Endodermal cell (in vitro differentiated cells): ENCODE measurements around the gene SMPD3. TPM values are rescaled to one million over a fixed set of nuclear protein-coding genes. Genes with fewer than 3 reads are reported as not detected.

Source experiments
- DNase-seq: peaks from one replicate; pipeline ENCODE4 v3.0.0-alpha.2; 2017
- H3K27ac ChIP-seq: 2 replicates; pipeline ENCODE4 v1.5.1; 2013; ENCODE audit warnings: mild to moderate bottlenecking, low read depth, low read length, moderate library complexity
- H3K27me3 ChIP-seq: 2 replicates; pipeline ENCODE4 v1.6.1; 2013; ENCODE audit warnings: mild to moderate bottlenecking, low read length, moderate library complexity; ENCODE audit not compliant: insufficient read depth, control insufficient read depth, poor library complexity, severe bottlenecking
- H3K36me3 ChIP-seq: 2 replicates; pipeline ENCODE4 v1.7.0; 2013; ENCODE audit warnings: mild to moderate bottlenecking, low read length, moderate library complexity; ENCODE audit not compliant: control insufficient read depth, insufficient read depth
- H3K4me1 ChIP-seq: one replicate; pipeline ENCODE4 v1.7.0; 2013; ENCODE audit warnings: low read length; ENCODE audit not compliant: control insufficient read depth, insufficient read depth
- H3K4me3 ChIP-seq: 2 replicates; pipeline ENCODE4 v1.5.1; 2013; ENCODE audit warnings: mild to moderate bottlenecking, low read length, moderate library complexity
- H3K9ac ChIP-seq: 2 replicates; pipeline ENCODE4 v1.6.1; 2013; ENCODE audit warnings: mild to moderate bottlenecking, low read length, moderate library complexity; ENCODE audit not compliant: poor library complexity, severe bottlenecking; ENCODE audit errors: extremely low read depth
- H3K9me3 ChIP-seq: 2 replicates; pipeline ENCODE4 v1.6.1; 2013; ENCODE audit warnings: mild to moderate bottlenecking, low read length, moderate library complexity; ENCODE audit not compliant: control insufficient read depth
- H3K27ac Mint-ChIP-seq: 2 replicates; pipeline ENCODE4 v1.8.0; 2020; ENCODE audit warnings: mixed read lengths
- H3K27me3 Mint-ChIP-seq: 2 replicates; pipeline ENCODE4 v1.8.0; 2021; ENCODE audit warnings: mild to moderate bottlenecking, mixed read lengths; ENCODE audit not compliant: insufficient read depth
- H3K36me3 Mint-ChIP-seq: 2 replicates; pipeline ENCODE4 v1.8.0; 2020; ENCODE audit warnings: low read depth, mixed read lengths
- H3K4me1 Mint-ChIP-seq: 2 replicates; pipeline ENCODE4 v1.8.0; 2020; ENCODE audit warnings: mixed read lengths
- H3K4me3 Mint-ChIP-seq: 2 replicates; pipeline ENCODE4 v1.8.0; 2020; ENCODE audit warnings: mild to moderate bottlenecking, moderate library complexity, mixed read lengths
- H3K9me3 Mint-ChIP-seq: 2 replicates; pipeline ENCODE4 v1.8.0; 2020; ENCODE audit warnings: mild to moderate bottlenecking, mixed read lengths
- CTCF ChIP-seq: fragments of 200-600 bp; sonication (generic); conservative IDR thresholded peaks from 2 replicates; pipeline ENCODE4 v1.5.0; 2021; ENCODE audit warnings: antibody characterized with exemption, mild to moderate bottlenecking
- WGBS, 2 experiments: methylation state at CpG; one replicate each; pipeline versions ENCODE4 v1.1.5 to v1.1.7; 2013; ENCODE audit warnings: missing lambda C conversion rate in 2 of 2, mixed read lengths in 1 of 2; ENCODE audit not compliant: insufficient coverage in 1 of 2, insufficient read length in 1 of 2; 5-methylcytosine and 5-hydroxymethylcytosine counted together
- total RNA-seq, 2 donors: library from RNA; stranded (reverse); fragmentation: NEBNext Ultra II Directional in 1 of 2; extraction: Animal tissue kit (Norgen Biotek cat#: 25700) in 1 of 2; gene quantifications; 2 replicates in 1 of 2; 3 replicates in 1 of 2; pipeline ENCODE4 v1.2.1, GENCODE V29; 2021

SMPD3 gene
- total RNA-seq, 2 donors from 2014 or later = 0.07 TPM; not detected in 1

- H3K9ac ChIP-seq = no peak overlapping the region
- no peaks in the 10 kb centered on the region for H3K36me3 Mint-ChIP-seq
- peak overlapping the region; percentile 80 for H3K27ac Mint-ChIP-seq
- peaks cover 30% of the 10 kb centered on the region for H3K4me1 Mint-ChIP-seq
- no peak for DNase-seq
- peaks cover 15% of the 10 kb centered on the region for H3K4me1 ChIP-seq
- H3K4me3 Mint-ChIP-seq = no peak overlapping the region
- no peak overlapping the region for H3K4me3 ChIP-seq
- no peak for TF ChIP-seq CTCF
- H3K9me3 Mint-ChIP-seq = peaks cover 10% of the 10 kb centered on the region
- no peaks in the 10 kb centered on the region for H3K27me3 ChIP-seq
- no peaks in the 10 kb centered on the region for H3K9me3 ChIP-seq
- H3K36me3 ChIP-seq = no peaks in the 10 kb centered on the region
- no peaks in the 10 kb centered on the region for H3K27me3 Mint-ChIP-seq
- no peak overlapping the region for H3K27ac ChIP-seq
- 90 to 96% methylated on average over 7 to 14 of the region's 14 CpGs for WGBS, 2 experiments
Observed at GRCh38 chr16:68491576-68491950, 43.3 kb upstream of the SMPD3 start.

GRCh38 chr16:68490829-68491575 is 42.7 kb upstream of the SMPD3 start:
- Mint-ChIP-seq H3K27ac (peak overlapping the region; percentile 80), H3K4me1 (peaks cover 33% of the 10 kb centered on the region)
- WGBS, 2 experiments = 42 to 51% methylated on average over 11 to 12 of the region's 13 CpGs

GRCh38 chr16:68490358-68490757 is 42.0 kb upstream of the SMPD3 start:
- Histone ChIP-seq H3K9ac (no peak overlapping the region), H3K27ac (no peak overlapping the region), H3K4me1 (peaks cover 15% of the 10 kb centered on the region), H3K9me3 (no peaks in the 10 kb centered on the region), H3K27me3 (no peaks in the 10 kb centered on the region), H3K4me3 (no peak overlapping the region), H3K36me3 (no peaks in the 10 kb centered on the region)
- WGBS, 2 experiments = 93 to 100% methylated on average over 1 of the region's 1 CpG
- DNase-seq = no peak
- H3K4me3 Mint-ChIP-seq = peak overlapping the region; percentile 25
- H3K27me3 Mint-ChIP-seq = no peaks in the 10 kb centered on the region
- H3K27ac Mint-ChIP-seq = peak overlapping the region; percentile 80
- H3K36me3 Mint-ChIP-seq = no peaks in the 10 kb centered on the region
- H3K4me1 Mint-ChIP-seq = peaks cover 33% of the 10 kb centered on the region
- TF ChIP-seq CTCF = no peak
- H3K9me3 Mint-ChIP-seq = peaks cover 10% of the 10 kb centered on the region

More at GRCh38 chr16:68490829-68491575, 42.7 kb upstream of the SMPD3 start:
- no peaks in the 10 kb centered on the region for H3K36me3 Mint-ChIP-seq
- H3K27me3 Mint-ChIP-seq = no peaks in the 10 kb centered on the region
- H3K9me3 ChIP-seq = no peaks in the 10 kb centered on the region
- peak; percentile 93 for DNase-seq
- H3K9me3 Mint-ChIP-seq = peaks cover 10% of the 10 kb centered on the region
- H3K36me3 ChIP-seq = no peaks in the 10 kb centered on the region
- no peak overlapping the region for H3K27ac ChIP-seq
- no peaks in the 10 kb centered on the region for H3K27me3 ChIP-seq
- no peak overlapping the region for H3K9ac ChIP-seq
- peak overlapping the region; percentile 25 for H3K4me3 Mint-ChIP-seq
- no peak for TF ChIP-seq CTCF
- no peak overlapping the region for H3K4me3 ChIP-seq
- peaks cover 15% of the 10 kb centered on the region for H3K4me1 ChIP-seq
